PFSK-1 (cell line): ENCODE data around the gene HAUS1.

Source experiments
- FOXP2 ChIP-seq: optimal IDR thresholded peaks from 2 replicates; pipeline ENCODE3; 2011; ENCODE audit warnings: borderline replicate concordance, control low read depth, inconsistent platforms; ENCODE audit not compliant: insufficient read depth; ENCODE audit errors: extremely low read length, extremely low read depth
- POLR2AphosphoS5 ChIP-seq: IDR thresholded peaks from 2 replicates; pipeline ENCODE4 v1.6.1; 2012; ENCODE audit warnings: low read depth, mild to moderate bottlenecking, control low read depth, low read length, moderate library complexity
- SIN3A ChIP-seq: IDR thresholded peaks from 2 replicates; pipeline ENCODE4 v1.6.1; 2012; ENCODE audit warnings: mild to moderate bottlenecking, low read length, moderate library complexity, borderline replicate concordance; ENCODE audit not compliant: insufficient read depth
- TAF1 ChIP-seq: IDR thresholded peaks from 2 replicates; pipeline ENCODE4 v1.6.1; 2012; ENCODE audit warnings: low read length, control low read depth, borderline replicate concordance; ENCODE audit not compliant: insufficient read depth
- TF ChIP-seq, protein P1 (sequence below), 2 experiments: IDR thresholded peaks; 2 replicates each; pipeline versions ENCODE4 v1.6.1 to v1.8.0; 2011 to 2012; ENCODE audit warnings: low read depth in 2 of 2, low read length in 2 of 2, control low read depth in 1 of 2, inconsistent platforms in 1 of 2, mild to moderate bottlenecking in 1 of 2, moderate library complexity in 1 of 2; ENCODE audit not compliant: insufficient read depth in 1 of 2

Gene HAUS1

DNA sequence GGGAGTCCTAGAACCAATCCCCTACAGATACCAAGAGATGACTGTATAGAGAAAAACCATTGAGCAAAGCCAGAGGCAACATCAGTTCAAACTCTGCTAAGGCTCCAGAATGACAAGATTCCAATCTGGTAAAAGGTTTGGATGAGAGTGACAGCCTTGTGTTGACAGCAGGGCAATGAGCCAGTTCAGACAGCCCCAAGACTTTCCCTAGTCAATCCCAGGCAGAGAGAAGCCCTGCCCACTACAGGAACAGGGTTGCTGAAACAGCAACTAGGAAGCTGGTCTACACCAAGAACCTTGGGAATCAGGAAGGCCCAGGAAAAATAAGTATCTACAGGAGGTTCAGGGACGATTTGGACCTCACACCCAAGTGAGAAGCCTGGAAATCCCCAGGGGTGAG lies 35.4 kb upstream of the HAUS1 start:
- no peak for TF ChIP-seq FOXP2
- TF ChIP-seq SIN3A, result no peak
- TF ChIP-seq POLR2AphosphoS5, result no peak
- TF ChIP-seq, protein P1, sequence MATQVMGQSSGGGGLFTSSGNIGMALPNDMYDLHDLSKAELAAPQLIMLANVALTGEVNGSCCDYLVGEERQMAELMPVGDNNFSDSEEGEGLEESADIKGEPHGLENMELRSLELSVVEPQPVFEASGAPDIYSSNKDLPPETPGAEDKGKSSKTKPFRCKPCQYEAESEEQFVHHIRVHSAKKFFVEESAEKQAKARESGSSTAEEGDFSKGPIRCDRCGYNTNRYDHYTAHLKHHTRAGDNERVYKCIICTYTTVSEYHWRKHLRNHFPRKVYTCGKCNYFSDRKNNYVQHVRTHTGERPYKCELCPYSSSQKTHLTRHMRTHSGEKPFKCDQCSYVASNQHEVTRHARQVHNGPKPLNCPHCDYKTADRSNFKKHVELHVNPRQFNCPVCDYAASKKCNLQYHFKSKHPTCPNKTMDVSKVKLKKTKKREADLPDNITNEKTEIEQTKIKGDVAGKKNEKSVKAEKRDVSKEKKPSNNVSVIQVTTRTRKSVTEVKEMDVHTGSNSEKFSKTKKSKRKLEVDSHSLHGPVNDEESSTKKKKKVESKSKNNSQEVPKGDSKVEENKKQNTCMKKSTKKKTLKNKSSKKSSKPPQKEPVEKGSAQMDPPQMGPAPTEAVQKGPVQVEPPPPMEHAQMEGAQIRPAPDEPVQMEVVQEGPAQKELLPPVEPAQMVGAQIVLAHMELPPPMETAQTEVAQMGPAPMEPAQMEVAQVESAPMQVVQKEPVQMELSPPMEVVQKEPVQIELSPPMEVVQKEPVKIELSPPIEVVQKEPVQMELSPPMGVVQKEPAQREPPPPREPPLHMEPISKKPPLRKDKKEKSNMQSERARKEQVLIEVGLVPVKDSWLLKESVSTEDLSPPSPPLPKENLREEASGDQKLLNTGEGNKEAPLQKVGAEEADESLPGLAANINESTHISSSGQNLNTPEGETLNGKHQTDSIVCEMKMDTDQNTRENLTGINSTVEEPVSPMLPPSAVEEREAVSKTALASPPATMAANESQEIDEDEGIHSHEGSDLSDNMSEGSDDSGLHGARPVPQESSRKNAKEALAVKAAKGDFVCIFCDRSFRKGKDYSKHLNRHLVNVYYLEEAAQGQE (IDR thresholded peaks at IDR 0.05; ENCODE audit: insufficient read depth in 1 of 2, low read depth in 2 of 2, low read length in 2 of 2), result no peak
- no peak for TF ChIP-seq TAF1

DNA sequence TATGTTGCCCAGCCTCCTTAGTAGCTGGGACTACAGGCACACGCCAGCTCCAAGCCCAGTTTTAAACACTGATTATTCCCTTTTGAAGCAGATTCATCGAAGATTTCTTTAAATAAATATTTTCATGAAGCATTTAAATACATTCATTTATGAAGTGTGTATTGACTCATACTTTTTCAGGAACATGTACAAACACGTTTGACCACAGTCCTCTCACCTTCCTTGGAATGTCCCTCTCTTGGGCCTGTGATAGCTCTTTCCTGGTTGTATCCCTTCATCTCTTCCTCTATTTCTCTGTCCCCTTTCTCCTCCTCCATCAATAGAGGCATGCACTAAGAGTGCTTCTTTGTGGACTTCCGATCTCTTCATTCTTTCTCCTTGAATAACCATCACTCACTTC lies 34.7 kb upstream of the HAUS1 start:
- TF ChIP-seq, protein P1 (IDR thresholded peaks at IDR 0.05; ENCODE audit: insufficient read depth in 1 of 2, low read depth in 2 of 2, low read length in 2 of 2), result no peak
- TF ChIP-seq TAF1 (no peak), SIN3A (no peak), FOXP2 (no peak), POLR2AphosphoS5 (no peak)

DNA sequence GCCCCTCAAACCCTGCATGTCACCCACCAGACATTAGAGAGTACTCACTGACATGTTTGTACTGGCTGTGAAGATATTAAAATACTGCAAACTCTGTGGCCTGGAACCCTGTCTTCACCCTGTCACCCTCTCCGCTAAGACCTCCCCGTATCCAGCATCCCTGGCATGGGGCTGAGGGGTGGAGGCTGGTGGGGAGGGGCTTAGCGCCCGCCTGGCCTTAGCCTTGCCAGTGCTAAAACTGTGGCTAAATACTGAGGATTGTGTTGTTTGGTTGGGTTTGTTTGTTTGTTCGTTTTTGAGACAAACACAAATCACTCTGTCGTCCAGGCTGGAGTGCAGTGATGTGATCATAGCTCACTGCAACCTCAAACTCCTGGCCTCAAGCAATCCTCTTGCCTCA lies 34.0 kb upstream of the HAUS1 start:
- TF ChIP-seq POLR2AphosphoS5 (no peak), SIN3A (no peak), TAF1 (no peak), FOXP2 (no peak)
- TF ChIP-seq, protein P1 (IDR thresholded peaks at IDR 0.05; ENCODE audit: insufficient read depth in 1 of 2, low read depth in 2 of 2, low read length in 2 of 2), result no peak

DNA sequence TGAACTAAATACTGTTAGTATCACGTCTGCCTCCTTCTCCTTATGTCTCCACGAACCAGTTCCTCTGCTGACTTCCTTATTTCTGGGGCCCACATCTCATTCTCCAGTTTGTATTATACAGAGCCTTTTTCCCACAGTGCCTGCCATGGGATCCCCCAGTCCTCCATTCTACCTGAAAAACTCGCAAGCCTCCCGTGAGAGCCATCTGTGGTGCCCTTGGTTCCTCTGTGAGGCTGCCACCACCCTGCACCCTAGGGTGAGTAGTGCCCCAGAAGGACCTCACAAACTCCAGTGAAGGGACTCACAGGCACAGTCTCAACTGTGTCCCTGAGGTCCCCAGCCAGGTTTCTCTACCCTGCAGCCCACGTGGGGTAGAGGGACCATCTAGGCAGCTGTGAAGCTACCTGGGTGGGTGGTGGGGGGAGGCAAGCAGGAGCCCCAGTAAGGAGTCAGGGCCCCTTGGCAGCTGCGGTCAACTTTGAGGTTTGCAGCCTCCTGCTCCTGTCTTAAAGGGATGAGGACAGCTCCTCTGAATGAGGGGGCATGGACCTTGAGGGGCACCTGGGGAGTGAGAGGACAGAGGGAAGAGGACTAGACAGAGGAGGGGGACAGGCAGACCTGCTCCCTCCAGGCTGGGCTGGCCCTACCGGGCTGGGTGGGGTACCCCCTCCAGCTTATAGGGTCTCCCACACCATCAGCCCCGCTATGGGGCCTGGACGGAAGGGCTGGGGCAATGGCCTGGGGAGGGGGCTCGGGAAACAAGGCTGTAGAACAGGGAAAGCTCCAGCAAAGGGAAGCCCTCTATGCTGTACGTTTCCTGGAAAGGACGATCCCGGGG lies 33.2 kb upstream of the HAUS1 start:
- TF ChIP-seq SIN3A (no peak), TAF1 (no peak), POLR2AphosphoS5 (no peak), FOXP2 (no peak)
- TF ChIP-seq, protein P1 (IDR thresholded peaks at IDR 0.05; ENCODE audit: insufficient read depth in 1 of 2, low read depth in 2 of 2, low read length in 2 of 2), result no peak
